Islet precursor cell (in vitro differentiated cells): ENCODE measurements around the gene MPP2.
A peak's percentile ranks its signal among the peaks of the same experiment; 100 is the strongest.
"Not testable (repeated sequence)": the region's sequence is repeated elsewhere in the genome, so short reads cannot be mapped to it uniquely, and the experiment has no call there.

Source experiments
- DNase-seq: peaks from one replicate; pipeline ENCODE4 v3.0.0-alpha.2; 2018

MPP2 gene

DNA sequence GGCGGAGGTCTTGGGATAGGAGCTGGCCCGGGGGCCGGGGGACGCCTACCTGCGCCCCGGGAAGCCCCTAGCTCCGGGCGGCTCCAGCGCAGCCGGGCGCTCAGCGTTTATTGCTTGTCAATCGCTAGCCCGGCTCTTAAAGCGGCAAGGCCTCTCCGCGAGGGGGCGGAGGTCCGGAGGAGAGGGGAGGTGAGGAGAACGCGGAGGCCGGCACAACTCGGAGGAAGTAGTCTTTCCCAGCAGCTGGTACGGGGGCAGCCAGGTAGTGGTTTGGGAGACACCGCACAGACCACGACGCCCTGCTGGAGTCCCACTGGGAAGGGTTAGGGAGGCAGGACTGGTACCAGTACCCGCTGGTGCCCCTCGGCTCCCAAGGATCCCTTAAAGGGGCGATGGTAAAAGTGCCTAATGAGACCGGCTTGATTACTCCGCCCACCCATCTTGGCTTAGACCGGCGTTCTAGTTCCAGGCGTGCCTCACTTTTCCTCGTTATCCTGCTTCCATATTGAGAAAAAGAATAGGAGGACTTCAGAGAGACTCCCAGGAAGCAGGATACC lies at the start of gene MPP2:
Gene MPP2 (minus strand): TSS at position 112 of the 557 bp plus-strand sequence. CDS start 3,076 bp downstream, outside the sequence.
- DNase-seq: peak; percentile 96

DNA sequence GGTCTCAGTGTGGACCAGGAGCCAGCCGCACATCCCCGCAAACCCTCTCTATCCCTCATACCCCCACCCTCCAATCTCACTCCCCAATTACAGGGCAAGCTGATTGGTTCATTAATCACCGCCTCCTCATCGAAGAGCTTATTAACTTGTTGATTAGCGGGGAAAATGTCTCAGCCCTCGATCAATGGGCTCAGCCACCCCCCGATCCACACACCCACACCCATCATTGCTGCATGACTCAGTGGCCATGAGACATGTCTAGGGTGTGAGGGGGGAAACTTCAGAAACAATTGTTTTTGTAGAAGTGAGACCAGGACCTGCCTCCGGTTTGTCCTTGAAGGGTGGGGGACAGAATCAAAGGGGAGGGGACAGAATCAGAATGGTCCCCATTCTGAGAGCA lies 48.9 kb upstream of the MPP2 start:
- DNase-seq: no peak

DNA sequence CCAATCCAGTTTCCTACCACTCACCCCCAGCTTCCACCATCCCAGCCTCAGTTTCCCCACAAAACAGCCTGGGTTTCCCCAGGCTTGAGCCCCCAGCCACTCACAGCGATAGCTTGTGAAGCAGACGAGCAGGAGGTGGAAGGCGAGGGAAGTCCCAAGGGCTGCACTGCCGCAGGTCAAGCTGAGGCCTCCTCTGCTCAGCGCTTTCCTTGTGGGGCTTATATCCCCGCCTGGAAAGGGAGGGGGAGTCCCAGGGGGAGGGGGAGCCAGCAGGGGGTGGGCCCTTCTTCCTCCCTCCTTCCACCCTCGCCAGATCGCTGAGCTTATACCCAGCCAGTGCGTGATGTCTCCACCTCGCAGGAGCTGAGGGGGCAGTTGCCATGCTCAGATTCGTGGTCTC lies 46.4 kb upstream of the MPP2 start, which contains the start of gene PYY:
Gene PYY (minus strand): TSS at position 195 of the 400 bp plus-strand sequence. CDS start 457 bp downstream, outside the sequence.
- no peak for DNase-seq

DNA sequence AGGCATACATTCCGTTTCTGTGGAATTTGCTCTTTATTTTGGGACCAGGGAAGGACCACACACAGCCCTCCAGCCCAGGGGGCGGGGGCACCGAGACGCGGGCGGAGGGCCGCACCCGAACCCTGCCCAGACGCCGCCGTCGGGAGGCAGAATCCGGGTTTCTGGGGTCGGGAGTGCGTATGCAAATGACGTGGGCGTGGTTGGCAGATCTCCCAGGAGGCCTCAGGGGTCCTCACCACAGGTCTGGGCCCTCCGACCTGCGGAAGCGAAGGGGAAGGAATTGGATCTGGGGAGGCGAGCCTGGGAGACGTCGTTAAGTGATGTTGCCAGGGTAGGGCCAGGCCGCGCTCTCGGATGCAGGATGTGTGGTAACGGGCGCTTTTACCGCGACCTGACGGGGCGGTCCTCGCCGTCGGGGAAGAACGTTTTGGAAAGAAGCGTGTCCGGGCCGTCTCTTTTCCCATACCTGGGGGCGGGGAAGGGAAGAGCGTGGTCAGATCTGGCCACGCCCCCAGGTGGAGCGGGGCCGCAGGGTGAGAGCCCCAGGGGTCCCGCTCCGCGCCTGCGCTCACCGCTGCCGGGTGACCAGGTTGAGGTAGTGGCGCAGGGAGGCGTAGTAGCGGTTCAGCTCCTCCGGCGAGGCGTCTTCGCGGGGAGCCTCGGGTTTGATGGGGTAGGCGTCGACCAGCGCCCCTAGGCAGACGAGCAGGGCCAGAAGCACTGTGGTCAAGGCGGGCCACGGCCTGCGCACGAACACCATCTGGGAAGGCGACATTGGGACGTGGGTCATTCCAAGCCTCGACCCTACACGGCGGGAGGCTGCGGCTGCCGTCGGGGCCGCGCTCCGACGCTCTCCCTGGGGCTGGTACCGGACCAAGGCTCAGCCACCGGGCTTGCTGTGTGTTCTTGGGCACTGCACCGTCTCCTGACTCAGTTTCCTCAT lies 45.7 kb upstream of the MPP2 start:
- DNase-seq: peak; percentile 80

DNA sequence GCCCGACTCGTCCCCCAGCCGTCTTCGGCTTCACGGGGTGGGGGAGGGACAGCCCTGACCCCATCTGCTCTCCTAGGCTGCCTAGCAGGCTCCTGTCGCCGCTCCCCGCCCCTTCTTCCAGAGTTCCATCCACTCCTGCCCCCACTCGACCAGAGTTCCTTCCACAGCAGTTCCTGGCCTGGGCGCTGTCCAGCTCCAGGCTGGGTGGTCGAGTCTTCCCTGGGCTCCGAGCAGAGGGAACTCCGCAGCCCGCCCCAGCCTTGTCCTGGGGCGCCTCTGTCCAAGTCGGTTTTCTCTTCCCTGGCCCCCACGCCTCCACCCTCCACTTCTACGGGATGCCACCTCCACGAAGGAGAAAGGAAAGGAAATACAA lies 45.0 kb upstream of the MPP2 start:
- peak; percentile 84 for DNase-seq

- no peak for DNase-seq
Observed at GRCh38 chr17:43951750-43952149, 44.4 kb upstream of the MPP2 start.

GRCh38 chr17:43950554-43950953 lies 43.2 kb upstream of the MPP2 start:
- DNase-seq: no peak

DNA sequence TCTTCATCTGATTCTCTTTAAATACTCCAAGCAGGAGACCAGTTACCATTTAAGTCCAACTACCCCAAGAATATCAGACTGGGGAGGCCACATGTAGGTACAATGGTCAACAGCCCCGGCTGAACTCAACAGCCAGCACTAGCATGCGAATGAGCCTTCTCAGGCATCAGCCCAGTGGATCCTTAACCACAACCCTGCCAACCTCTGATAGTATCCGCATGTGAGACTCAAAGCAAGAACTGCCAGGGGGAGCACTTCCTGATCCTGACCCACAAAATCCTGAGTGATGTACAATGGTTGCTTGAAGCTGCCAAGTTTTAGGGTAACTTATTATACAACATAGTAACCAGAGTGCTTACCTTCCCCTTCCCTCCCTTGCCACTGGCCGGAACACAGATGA lies 42.4 kb upstream of the MPP2 start:
- no peak for DNase-seq

DNA sequence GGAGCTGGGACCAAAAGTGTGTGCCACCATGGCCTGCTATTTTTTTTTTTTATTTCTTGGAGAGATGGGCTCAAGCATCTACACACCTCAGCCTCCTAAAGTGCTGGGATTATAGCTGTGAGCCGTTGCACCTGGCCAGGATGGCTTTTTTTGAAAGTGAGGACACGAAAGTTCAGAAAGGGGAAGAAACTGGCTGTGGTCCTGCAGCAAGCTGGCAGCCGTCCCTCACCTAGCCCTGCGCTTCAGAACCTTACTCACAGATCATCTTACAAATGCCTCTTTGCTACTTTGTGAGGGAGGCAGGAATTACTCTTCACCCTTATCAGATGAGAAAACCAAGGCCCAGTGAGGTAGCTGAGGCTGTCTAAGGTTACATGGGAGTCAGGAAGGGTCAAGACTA lies 39.4 kb upstream of the MPP2 start:
- no peak for DNase-seq

DNA sequence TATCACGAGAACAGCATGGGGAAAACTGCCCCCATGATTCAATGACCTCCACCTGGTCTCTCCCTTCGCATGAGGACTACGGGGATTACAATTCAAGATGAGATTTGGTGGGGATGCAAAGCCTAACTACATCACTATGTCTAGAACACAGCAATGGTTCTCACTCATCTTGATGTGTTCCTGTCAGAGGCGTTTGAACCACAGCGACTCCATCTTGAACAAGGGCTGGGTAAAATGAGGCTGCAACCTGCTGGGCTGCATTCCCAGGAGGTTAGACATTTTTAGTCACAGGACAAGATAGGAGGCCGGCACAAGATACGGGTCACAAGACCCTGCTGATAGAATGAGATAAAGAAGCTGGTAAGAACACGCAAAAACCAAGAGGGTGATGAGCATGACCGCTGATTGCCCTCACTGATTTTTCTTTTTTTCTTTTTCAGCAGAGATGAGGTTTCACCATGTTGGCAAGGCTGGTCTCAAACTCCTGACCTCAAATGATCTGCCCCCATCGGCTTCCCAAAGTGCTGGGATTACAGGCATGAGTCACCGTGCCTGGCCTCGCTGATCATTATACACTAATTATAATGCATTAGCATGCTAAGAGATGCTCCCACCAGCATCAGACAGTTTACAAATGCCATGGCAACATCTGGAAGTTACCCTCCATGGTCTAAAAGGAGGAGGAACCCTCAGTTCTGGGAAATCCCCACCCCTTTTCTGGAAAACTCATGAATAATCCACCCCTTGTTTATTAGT lies 37.9 kb upstream of the MPP2 start:
- no peak for DNase-seq

DNA sequence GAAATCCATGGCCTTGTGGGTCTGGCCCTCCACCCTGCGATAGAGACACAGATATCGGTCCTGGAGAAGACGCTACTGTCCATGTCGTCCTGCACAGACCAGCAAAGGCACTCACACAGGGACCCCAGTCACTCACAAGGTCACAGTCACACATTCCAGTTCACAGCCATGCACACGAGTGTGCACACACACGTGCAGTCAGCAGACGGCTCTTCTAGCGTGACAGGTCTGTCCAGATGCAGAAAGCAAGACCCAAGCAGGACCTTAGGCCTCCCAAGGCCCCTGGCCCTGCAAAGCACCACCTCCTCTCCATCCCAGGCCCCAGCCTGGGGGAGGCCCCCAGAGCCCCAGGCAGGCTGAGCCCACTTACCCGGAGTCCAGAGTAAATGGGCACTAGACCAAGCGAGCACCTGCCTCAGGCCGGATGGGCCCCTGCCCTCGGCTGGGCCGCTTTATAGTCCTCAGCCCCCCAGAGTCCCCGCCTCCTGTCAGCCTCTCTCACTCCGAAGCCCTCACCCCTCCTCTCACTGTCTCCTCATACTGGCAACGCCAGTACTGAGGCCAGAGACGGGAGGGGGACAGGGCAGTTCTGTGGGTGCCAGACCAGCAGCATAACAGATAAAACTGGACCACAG lies 34.8 kb upstream of the MPP2 start, which contains the start of gene PPY:
Gene PPY (minus strand): TSS at position 426 of the 635 bp plus-strand sequence. CDS start 822 bp downstream, outside the sequence.
- DNase-seq: no peak

DNA sequence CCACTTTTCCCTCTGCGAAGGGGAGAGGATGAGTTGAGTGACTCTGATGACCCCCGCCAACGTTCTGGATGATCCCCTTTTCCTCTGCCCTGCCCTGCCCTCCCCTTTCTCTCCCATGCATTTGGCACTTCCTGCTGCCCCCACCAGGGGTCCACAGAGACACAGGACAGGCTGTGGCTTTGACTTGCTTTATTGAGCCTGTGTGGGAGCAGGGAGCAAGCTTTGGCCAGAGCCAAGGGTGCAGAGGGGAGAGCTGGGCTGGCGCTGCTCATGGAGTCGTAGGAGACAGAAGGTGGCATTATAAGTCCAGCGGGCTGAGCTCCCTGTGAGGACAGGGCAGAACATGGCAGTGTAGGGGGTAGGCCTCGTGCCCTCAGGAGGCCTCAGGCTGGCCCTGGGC lies 33.3 kb upstream of the MPP2 start:
- peak; percentile 93 for DNase-seq

- no peak for DNase-seq
Observed at GRCh38 chr17:43939886-43940285, 32.5 kb upstream of the MPP2 start.

GRCh38 chr17:43939452-43939851 lies 32.1 kb upstream of the MPP2 start:
- not testable (repeated sequence) for DNase-seq

GRCh38 chr17:43938838-43939182 lies 31.5 kb upstream of the MPP2 start:
- DNase-seq: no peak

DNA sequence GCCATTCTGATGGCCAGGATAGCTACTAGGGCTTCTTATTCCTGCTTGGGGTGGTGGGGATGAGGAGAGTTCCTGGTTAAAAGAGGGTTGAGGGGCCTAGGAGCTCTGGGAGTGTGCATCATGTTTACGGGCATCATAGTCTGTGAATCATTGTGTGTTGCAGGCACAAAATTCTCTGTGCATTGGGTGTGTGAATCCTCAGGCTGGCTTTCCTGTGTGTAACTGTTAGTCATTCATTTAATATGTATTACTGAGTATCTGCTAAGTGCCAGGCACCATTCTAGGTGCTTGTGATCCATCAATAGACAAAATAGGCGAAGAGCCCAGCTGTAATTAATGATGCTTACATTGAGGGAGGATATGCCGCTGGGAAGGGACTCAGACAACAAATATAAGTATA lies 29.1 kb upstream of the MPP2 start:
- DNase-seq: no peak

DNA sequence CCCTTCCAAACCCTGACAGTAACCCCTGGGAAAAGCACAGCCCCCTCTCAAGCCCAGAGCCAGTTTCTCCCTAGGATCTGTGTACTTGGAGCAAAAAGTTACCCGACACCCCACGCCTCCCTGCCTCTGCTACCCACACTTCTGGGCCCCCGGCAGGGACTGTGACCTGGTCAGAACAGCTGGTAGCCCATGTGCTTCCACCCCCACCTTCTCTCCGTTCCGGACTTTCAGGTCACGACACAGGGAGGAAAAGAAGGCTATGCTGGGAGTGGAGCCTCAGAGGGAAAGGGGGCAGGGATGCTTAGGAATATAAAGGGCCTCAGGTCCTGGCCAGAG lies 28.6 kb upstream of the MPP2 start:
- DNase-seq: no peak

DNA sequence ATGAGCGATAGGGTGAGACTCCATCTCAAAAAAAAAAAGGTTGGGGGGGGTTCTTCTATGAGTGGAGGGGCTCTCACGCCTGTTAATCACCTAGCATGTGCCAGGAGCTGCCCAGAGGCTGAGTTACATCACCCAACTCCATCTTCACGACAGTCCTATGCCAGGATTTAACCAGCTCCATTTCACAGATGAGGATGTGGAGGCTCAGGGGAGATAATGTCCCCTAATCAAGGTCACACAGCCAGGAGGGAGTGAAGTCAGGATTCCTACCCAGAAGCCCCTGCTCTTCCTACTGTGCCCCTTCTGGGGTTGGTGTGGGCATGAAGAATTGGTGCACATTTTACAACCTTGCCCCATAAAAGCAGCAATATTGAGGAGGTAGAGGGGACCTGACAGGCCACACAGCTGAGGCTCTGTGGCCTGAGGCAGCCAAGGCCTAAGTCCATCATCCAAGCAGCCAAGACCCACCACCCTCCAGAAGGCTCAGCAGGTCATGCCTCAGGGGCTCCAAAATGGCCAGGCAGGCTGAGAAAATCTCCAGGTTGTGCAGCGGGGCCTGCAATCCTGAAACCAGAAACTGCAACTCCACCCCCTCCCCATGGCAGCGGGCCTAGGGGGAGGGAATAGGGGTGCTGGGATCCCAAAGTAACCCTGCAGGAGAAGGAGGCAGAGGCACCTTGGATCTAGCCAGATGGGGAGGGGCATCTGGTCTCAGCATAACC lies 28.0 kb upstream of the MPP2 start:
- no peak for DNase-seq

DNA sequence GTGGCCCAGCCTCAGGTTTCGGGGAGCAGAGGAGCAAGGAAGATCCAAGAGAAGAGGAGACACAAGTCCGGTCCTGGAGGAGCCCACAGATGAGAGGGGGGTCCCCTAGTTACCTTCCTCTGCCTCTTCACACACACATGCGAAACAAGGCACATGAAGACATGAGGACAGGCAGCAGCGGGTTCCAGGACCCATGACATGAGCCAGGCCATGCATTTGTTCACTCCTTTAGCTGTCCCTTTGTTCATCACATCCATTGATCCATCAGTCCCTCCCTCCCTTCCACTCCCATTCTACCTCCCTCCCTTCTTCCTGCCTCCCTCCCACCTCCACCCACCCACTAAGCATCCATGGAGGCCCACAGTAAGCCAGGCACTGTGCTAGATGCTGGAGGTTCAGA lies 25.6 kb upstream of the MPP2 start:
- DNase-seq: no peak

GRCh38 chr17:43932357-43932756 lies 25.0 kb upstream of the MPP2 start:
- no peak for DNase-seq

- DNase-seq: no peak
Observed at GRCh38 chr17:43931062-43931571, 23.8 kb upstream of the MPP2 start.

GRCh38 chr17:43928609-43929008 lies 21.3 kb upstream of the MPP2 start:
- no peak for DNase-seq
